ENCODE measurements around the gene ELAPOR1.

ELAPOR1 gene

GRCh38 chr1:109109906-109110305 is 4.0 kb upstream of the ELAPOR1 start:
- no peak overlapping the region for H3K4me3 ChIP-seq (ENCODE audit: low read depth, low read length)
- no peak for TF ChIP-seq CTCF (IDR thresholded peaks at IDR 0.05; ENCODE audit: borderline replicate concordance, insufficient read depth, low read depth, low read length)

- TF ChIP-seq CTCF (IDR thresholded peaks at IDR 0.05; ENCODE audit: borderline replicate concordance, insufficient read depth, low read depth, low read length), result no peak
- no peak overlapping the region for H3K4me3 ChIP-seq (ENCODE audit: low read depth, low read length)
These were observed 2.4 kb upstream of the ELAPOR1 start for GRCh38 chr1:109111386-109112055.

- peak; percentile 17; the same call in 1 of the 2 replicates for TF ChIP-seq CTCF (IDR thresholded peaks at IDR 0.05; ENCODE audit: borderline replicate concordance, insufficient read depth, low read depth, low read length)
- H3K4me3 ChIP-seq (ENCODE audit: low read depth, low read length), result no peak overlapping the region
These were observed 1.8 kb upstream of the ELAPOR1 start for GRCh38 chr1:109112056-109112651.

- peak overlapping the region; percentile 33 for H3K4me3 ChIP-seq (ENCODE audit: low read depth, low read length)
- peak; percentile 92 for TF ChIP-seq CTCF (IDR thresholded peaks at IDR 0.05; ENCODE audit: borderline replicate concordance, insufficient read depth, low read depth, low read length)
These were observed 1.1 kb upstream of the ELAPOR1 start for GRCh38 chr1:109112652-109113285.

- TF ChIP-seq CTCF (IDR thresholded peaks at IDR 0.05; ENCODE audit: borderline replicate concordance, insufficient read depth, low read depth, low read length), result no peak
- no peak overlapping the region for H3K4me3 ChIP-seq (ENCODE audit: low read depth, low read length)
These were observed 393 bp downstream of the ELAPOR1 start for GRCh38 chr1:109114342-109114674.

GRCh38 chr1:109115685-109116084 is 1.8 kb downstream of the ELAPOR1 start:
- TF ChIP-seq CTCF (IDR thresholded peaks at IDR 0.05; ENCODE audit: borderline replicate concordance, insufficient read depth, low read depth, low read length), result no peak
- no peak overlapping the region for H3K4me3 ChIP-seq (ENCODE audit: low read depth, low read length)

- no peak for TF ChIP-seq CTCF (IDR thresholded peaks at IDR 0.05; ENCODE audit: borderline replicate concordance, insufficient read depth, low read depth, low read length)
- no peak overlapping the region for H3K4me3 ChIP-seq (ENCODE audit: low read depth, low read length)
These were observed 2.4 kb downstream of the ELAPOR1 start for GRCh38 chr1:109116286-109116685.

All from GM12875 (cell line).